Measurements from ENCODE around the gene CYP2S1.

The CYP2S1 gene

GRCh38 chr19:41194157-41194552 is 1.1 kb downstream of the CYP2S1 start:
- no peak for DNase-seq

- DNase-seq: no peak
Observed at GRCh38 chr19:41195675-41196497, 2.9 kb downstream of the CYP2S1 start.

- no peak for DNase-seq
Observed at GRCh38 chr19:41198559-41198958, 5.5 kb downstream of the CYP2S1 start.

GRCh38 chr19:41203371-41203770 is 10.4 kb downstream of the CYP2S1 start:
- DNase-seq: no peak

- peak; percentile 70 to 85 (median 77) for DNase-seq
Observed at GRCh38 chr19:41204338-41204737, 11.3 kb downstream of the CYP2S1 start.

GRCh38 chr19:41205995-41206394 is 13.0 kb downstream of the CYP2S1 start:
- no peak for DNase-seq

GRCh38 chr19:41206456-41206855 is 13.4 kb downstream of the CYP2S1 start:
- no peak for DNase-seq

- DNase-seq: no peak
Observed at GRCh38 chr19:41206926-41207750, 14.1 kb downstream of the CYP2S1 start.

GRCh38 chr19:41214161-41214560 is 21.1 kb downstream of the CYP2S1 start:
- DNase-seq: no peak

GRCh38 chr19:41217741-41218140 is 24.7 kb downstream of the CYP2S1 start:
- no peak for DNase-seq

- no peak for DNase-seq
Observed at GRCh38 chr19:41218249-41218614, 25.2 kb downstream of the CYP2S1 start.

- no peak for DNase-seq
Observed at GRCh38 chr19:41218615-41219507, 25.8 kb downstream of the CYP2S1 start, which contains the start of gene AXL. Gene AXL, plus strand, starts transcription at chr19:41219223. Its CDS starts 170 bp downstream, at chr19:41219393.

GRCh38 chr19:41219924-41220567 is 27.0 kb downstream of the CYP2S1 start:
- no peak for DNase-seq

- DNase-seq: no peak
Observed at GRCh38 chr19:41220811-41221210, 27.8 kb downstream of the CYP2S1 start.

GRCh38 chr19:41221514-41222205 is 28.6 kb downstream of the CYP2S1 start:
- no peak for DNase-seq

GRCh38 chr19:41222240-41222639 is 29.2 kb downstream of the CYP2S1 start:
- DNase-seq: no peak

- DNase-seq: no peak
Observed at GRCh38 chr19:41223431-41224234, 30.6 kb downstream of the CYP2S1 start.

- DNase-seq: no peak
Observed at GRCh38 chr19:41224632-41225031, 31.6 kb downstream of the CYP2S1 start.

- DNase-seq: peak in 1 of 5 donors; percentile 20
Observed at GRCh38 chr19:41225238-41226052, 32.4 kb downstream of the CYP2S1 start.
